ENCODE data around the gene RPTOR.

Gene RPTOR

GRCh38 chr17:81008140-81008539 is 463.5 kb downstream of the RPTOR start:
- H3K4me3 ChIP-seq (ENCODE audit: low read depth, low read length) = no peak overlapping the region
- no peak for TF ChIP-seq CTCF (IDR thresholded peaks at IDR 0.05; ENCODE audit: insufficient read depth, low read depth, low read length, missing control alignments)
- no peak for DNase-seq (ENCODE audit: low read depth)

- no peak for DNase-seq (ENCODE audit: low read depth)
- no peak for TF ChIP-seq CTCF (IDR thresholded peaks at IDR 0.05; ENCODE audit: insufficient read depth, low read depth, low read length, missing control alignments)
- H3K4me3 ChIP-seq (ENCODE audit: low read depth, low read length) = no peak overlapping the region
Measured at GRCh38 chr17:81009136-81009535, 464.5 kb downstream of the RPTOR start.

- H3K4me3 ChIP-seq (ENCODE audit: low read depth, low read length) = no peak overlapping the region
- no peak for TF ChIP-seq CTCF (IDR thresholded peaks at IDR 0.05; ENCODE audit: insufficient read depth, low read depth, low read length, missing control alignments)
- no peak for DNase-seq (ENCODE audit: low read depth)
Measured at GRCh38 chr17:81010935-81011334, 466.3 kb downstream of the RPTOR start.

GRCh38 chr17:81011951-81012350 is 467.3 kb downstream of the RPTOR start:
- no peak overlapping the region for H3K4me3 ChIP-seq (ENCODE audit: low read depth, low read length)
- DNase-seq (ENCODE audit: low read depth) = no peak
- TF ChIP-seq CTCF (IDR thresholded peaks at IDR 0.05; ENCODE audit: insufficient read depth, low read depth, low read length, missing control alignments) = no peak

GRCh38 chr17:81012574-81013447 is 468.2 kb downstream of the RPTOR start:
- no peak for DNase-seq (ENCODE audit: low read depth)
- no peak overlapping the region for H3K4me3 ChIP-seq (ENCODE audit: low read depth, low read length)
- TF ChIP-seq CTCF (IDR thresholded peaks at IDR 0.05; ENCODE audit: insufficient read depth, low read depth, low read length, missing control alignments) = no peak

GRCh38 chr17:81013642-81014041 is 469.0 kb downstream of the RPTOR start:
- no peak for DNase-seq (ENCODE audit: low read depth)
- no peak for TF ChIP-seq CTCF (IDR thresholded peaks at IDR 0.05; ENCODE audit: insufficient read depth, low read depth, low read length, missing control alignments)
- no peak overlapping the region for H3K4me3 ChIP-seq (ENCODE audit: low read depth, low read length)

GRCh38 chr17:81015136-81015535 is 470.5 kb downstream of the RPTOR start:
- H3K4me3 ChIP-seq (ENCODE audit: low read depth, low read length) = no peak overlapping the region
- DNase-seq (ENCODE audit: low read depth) = no peak
- TF ChIP-seq CTCF (IDR thresholded peaks at IDR 0.05; ENCODE audit: insufficient read depth, low read depth, low read length, missing control alignments) = no peak
